GM18868 (cell line): ENCODE data around the gene ELOF1.

Experiments used
- ATAC-seq: cut with Tn5 transposase; IDR thresholded peaks from one replicate; pipeline ENCODE4 v1.9.1; 2021; ENCODE audit warnings: mild to moderate bottlenecking, moderate library complexity; ENCODE audit not compliant: unreplicated experiment

The ELOF1 gene

GRCh38 chr19:11538232-11539036 is 20.6 kb downstream of the ELOF1 start, which contains the start of gene CNN1:
Gene CNN1, plus strand, starts transcription at chr19:11538851. Its CDS starts 77 bp downstream, at chr19:11538928.
- ATAC-seq = no peak

DNA sequence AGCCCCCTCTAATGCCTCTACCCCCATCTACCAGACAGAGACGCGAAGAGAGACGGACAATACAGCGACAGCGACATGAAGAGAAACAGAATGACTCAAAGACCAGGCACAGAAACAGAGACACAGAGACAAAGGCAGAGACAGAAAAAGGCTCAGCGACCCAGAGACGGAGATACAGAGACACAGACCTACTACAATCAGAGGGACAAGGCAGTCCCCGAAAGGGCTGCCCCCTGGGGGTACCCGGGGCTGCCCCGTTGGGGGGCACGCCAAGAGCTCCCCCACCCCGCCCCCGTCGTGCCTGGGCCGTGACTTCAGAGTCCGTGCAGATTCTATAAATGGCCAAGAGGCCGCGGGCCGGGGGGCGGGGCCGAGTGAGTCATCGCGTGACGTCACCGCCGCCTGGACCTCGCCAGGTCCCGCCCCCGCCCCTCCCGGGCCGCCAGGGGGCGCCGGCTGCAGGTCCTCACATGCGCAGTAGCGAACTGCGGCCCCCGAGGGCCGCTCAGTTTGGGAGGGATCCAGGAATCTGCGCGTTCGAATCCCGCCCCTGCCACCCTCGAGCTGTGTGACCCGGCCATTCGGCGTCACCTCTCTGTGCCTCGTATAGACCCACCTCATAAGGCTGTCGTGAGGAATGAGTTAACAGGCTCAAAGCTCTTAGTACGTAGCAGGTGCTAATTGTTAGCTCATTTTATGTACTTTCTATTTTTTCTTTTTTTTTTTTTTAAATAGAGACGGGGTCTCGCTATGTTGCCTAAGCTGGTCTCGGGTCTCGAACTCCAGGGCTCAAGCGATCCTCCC is 23.0 kb downstream of the ELOF1 start:
- ATAC-seq = no peak

DNA sequence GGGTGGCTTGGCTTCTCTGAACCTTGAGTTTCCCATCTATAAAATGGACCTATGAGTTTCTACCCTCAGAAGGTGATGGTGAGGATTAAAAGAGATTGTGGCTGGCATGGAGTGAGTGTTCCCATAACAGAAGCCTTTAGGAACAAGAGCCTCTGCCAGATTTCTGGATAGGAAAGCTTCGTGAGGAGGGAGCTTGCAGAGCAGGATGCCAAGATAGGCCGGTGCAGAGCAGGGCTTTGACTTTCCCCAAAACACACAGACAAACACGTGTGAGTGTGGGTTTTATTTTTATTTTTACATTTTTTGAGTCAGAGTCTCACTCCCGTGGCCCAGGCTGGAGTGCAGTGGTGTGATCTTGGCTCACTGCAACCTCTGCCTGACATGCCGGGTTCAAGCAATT is 24.1 kb downstream of the ELOF1 start:
- ATAC-seq = no peak

- ATAC-seq = no peak
These were observed 24.5 kb downstream of the ELOF1 start for GRCh38 chr19:11534538-11534937.

DNA sequence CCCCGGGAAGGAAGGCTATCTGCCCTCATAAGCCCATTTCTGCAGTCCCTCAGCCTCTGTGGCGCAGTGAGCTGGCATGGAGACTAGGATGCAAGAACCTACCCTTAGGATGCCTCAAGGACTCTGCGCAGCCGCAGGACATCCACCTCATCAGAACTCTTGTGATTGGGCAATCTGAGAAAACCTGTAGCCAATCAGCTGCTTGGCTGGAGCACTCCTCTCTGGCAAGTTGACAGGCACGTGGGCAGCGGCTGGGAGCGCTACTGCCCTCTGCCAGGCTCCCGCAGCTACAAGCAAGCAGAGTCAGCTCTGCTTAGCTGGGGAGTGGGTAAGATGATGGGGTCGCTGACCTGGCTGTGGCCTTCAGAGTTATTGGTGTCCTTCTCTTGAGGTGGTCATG is 28.6 kb downstream of the ELOF1 start:
- ATAC-seq = no peak

GRCh38 chr19:11528551-11529341 is 30.3 kb downstream of the ELOF1 start, which contains the start of gene ECSIT:
Gene ECSIT, minus strand, starts transcription at chr19:11529134. Its CDS starts 9,964 bp downstream, at chr19:11519170.
- peak; percentile 94 for ATAC-seq

GRCh38 chr19:11519138-11519537 is 39.9 kb downstream of the ELOF1 start:
- no peak for ATAC-seq

DNA sequence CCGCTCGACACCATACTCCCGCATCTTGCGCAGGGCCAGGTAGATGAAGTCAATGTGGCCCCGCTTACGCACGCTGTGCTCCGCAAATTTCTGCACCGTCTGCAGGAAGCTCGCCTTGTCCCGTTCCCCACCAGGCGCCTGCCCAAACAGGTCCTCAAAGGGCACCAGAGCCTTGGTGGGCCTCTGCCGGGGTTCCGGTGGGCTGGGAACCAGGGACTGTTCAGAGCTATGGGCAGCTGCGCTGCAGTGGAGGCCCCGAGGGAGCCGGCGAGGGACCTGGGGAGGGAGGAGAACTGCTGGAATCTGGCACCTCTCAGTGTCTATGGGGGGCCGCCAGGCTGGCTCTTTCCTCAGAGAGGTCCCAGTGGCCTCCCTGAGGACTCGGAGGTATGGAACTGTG is 45.1 kb downstream of the ELOF1 start:
- no peak for ATAC-seq

- no peak for ATAC-seq
These were observed 48.6 kb downstream of the ELOF1 start for GRCh38 chr19:11510444-11510843.

GRCh38 chr19:11507370-11508078 is 51.5 kb downstream of the ELOF1 start:
- ATAC-seq = no peak

GRCh38 chr19:11506967-11507366 is 52.1 kb downstream of the ELOF1 start:
- no peak for ATAC-seq

GRCh38 chr19:11506101-11506555 is 52.9 kb downstream of the ELOF1 start:
- ATAC-seq = peak; percentile 8

DNA sequence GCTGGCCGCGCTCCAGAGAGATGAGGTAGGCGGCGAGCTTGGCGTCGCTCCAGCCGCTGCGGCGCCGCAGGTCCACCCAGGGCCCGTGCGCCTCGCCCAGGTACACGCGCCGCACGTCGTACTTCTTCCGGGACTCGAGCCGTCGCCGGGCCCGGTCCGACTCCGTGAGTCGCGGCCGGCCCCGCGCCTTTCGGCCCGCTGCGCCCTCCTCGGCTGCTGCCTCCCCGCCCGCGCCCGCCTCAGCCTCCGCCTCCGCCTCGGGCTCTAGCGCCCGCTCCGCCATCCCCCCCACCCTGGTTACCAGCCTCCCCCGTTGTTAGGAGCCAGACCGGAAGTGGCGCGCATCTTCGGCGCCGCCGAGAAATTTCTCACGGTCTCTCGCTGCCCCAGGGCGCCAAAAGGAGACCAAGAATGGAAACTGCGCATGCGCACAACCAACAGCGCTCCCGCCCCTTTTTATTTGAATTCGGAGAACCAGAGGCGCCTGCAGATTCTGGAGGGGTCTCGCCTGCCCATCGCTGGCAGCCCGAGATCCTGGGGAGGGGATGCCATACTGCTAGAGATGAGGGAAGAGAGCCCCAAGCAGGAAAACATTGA is 53.4 kb downstream of the ELOF1 start, which contains the start of gene ZNF653:
TSS of gene ZNF653 (minus strand) at position 336 of the 597 bp plus-strand sequence. CDS start at position 283, 53 bp downstream.
- ATAC-seq = peak; percentile 49

GRCh38 chr19:11505032-11505503 is 54.0 kb downstream of the ELOF1 start:
- ATAC-seq = peak; percentile 90

DNA sequence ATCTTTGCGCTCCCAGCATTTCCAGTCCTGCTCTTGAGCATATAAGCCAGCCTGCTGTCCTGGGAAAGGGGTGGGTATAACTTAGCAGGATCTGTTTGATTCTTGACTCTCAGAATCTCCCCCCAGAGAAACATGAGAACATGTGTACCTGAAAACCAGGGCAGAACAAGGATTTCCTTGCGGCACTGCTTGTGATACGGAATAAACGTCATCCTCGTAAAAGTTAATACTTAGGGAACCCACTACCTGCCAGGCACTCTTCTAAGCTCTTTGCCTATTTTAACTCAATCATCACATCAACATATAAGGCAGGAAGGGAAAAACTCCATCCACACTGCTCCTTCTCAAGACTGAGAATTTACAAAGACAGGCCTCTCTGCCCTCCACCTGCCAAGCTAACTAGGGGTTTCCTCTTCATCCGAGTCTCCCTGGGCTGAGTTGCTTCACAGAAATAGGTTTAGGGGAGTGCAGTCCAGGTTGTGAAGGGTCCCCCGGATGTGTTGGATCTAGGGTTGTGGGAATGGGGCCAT is 54.5 kb downstream of the ELOF1 start:
- no peak for ATAC-seq
